Measurements from ENCODE around the gene TTC16. TPM values are rescaled to one million over a fixed set of nuclear protein-coding genes. Genes with fewer than 3 reads are reported as not detected.
"Not testable (repeated sequence)": the region's sequence is repeated elsewhere in the genome, so short reads cannot be mapped to it uniquely, and the experiment has no call there.

TTC16 gene
- total RNA-seq, 4 donors from 2014 or later = not detected

DNA sequence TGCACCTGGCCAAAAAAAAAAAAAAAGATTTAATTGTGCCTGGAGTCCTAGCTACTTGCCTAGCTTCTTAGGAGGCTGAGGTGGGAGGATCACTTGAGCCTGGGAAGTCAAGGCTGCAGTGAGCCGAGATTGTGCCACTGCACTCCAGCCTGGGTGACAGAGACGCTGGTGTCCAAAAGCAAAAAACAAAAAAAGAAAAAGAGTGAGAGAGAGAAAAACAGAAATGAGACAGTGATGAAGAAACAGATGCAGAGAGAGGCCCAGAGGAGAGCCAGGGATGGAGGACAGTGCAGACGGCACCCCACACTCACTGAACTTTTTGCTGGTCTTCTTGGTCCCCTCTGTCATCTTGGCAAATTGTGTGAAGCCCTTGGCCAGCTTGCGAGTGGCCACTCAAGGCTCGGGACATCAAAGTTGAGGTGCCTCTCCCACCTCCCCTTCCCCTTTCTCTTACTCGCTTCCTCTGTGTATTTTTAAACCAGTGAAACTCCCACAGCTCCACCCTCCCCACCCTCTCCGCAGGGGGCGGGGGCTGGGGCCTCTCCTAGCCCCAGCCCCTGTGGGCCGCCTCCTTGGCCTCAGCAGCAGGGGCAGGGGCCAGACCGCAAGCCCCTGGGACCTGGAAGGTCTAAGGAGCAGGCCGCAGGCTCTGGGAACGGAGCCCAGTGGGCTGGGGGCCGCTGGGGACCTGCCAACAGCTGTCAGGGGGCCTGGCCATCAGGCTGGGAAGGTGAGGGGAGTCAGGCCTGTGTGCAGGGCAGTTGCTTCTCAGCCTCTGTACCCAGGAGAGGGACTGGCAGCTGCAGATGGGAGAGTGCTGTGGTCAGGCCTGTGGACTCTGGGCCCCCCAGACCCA lies 62.6 kb downstream of the TTC16 start, which contains the start of gene SH2D3C:
TSS of gene SH2D3C (minus strand) at position 387 of the 856 bp plus-strand sequence. CDS start at position 348, 39 bp downstream.
- peak within 1 kb of the TSS in 3 of 4 donors; percentile 43 to 73 (median 45) for H3K27ac ChIP-seq
- WGBS, 2 donors (ENCODE audit: low coverage in 1 of 2) = 68 to 83% methylated on average over 1 to 6 of the region's 13 CpGs
- no peaks in the 10 kb centered on the region for H3K9me3 ChIP-seq
- peaks cover 0 to 12% (median 6%) of the 10 kb centered on the region in 3 donors for H3K4me1 ChIP-seq
- ATAC-seq = no peak
- H3K36me3 ChIP-seq = no peaks in the 10 kb centered on the region
- TF ChIP-seq, protein P1, sequence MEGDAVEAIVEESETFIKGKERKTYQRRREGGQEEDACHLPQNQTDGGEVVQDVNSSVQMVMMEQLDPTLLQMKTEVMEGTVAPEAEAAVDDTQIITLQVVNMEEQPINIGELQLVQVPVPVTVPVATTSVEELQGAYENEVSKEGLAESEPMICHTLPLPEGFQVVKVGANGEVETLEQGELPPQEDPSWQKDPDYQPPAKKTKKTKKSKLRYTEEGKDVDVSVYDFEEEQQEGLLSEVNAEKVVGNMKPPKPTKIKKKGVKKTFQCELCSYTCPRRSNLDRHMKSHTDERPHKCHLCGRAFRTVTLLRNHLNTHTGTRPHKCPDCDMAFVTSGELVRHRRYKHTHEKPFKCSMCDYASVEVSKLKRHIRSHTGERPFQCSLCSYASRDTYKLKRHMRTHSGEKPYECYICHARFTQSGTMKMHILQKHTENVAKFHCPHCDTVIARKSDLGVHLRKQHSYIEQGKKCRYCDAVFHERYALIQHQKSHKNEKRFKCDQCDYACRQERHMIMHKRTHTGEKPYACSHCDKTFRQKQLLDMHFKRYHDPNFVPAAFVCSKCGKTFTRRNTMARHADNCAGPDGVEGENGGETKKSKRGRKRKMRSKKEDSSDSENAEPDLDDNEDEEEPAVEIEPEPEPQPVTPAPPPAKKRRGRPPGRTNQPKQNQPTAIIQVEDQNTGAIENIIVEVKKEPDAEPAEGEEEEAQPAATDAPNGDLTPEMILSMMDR (IDR thresholded peaks at IDR 0.05) = no peak
- TF ChIP-seq POLR2A (IDR thresholded peaks at IDR 0.05) = no peak
- TF ChIP-seq EP300 (IDR thresholded peaks at IDR 0.05) = no peak
- TF ChIP-seq POLR2AphosphoS5 (IDR thresholded peaks at IDR 0.05) = no peak
- H3K27me3 ChIP-seq = no peaks in the 10 kb centered on the region
- peak within 1 kb of the TSS in 1 of 2 donors; percentile 23 for H3K4me3 ChIP-seq

DNA sequence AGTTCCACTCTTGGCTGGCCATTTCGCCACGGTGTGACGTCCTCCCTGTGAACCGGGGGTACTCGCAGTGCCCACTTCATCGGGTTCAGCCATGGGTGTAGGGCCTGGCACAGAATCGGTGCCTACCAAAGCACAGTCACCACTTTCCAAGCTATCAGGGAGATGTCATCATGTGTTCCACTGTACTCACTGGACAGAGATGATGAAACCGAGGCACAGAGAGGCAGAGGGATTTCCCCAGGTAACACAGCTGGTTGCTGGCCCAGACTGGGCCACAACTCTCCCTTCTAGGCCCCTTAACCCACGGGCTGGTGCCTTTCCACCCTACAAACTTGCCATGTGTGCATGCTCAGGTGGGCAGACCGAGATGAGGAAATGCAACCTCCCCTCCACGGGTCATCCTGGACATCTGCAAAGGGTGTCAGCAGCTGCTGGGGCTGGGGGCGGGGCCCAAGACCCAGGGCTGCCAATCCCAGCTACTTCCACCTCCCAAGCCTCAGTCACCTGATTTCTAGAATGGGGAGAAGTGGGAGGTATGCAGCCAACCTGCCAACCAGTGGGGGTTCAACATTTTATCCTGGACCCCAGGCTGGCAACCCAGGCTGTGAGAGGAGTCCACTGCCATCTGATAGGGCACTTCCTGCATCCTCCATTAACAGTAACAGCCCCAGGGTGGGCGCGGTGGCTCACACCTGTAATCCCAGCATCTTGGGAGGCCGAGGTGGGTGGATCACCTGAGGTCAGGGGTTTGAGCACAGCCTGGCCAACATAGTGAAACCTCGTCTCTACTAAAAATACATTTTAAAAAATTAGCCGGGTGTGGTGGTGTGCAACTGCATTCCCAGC lies 63.5 kb downstream of the TTC16 start:
- TF ChIP-seq POLR2AphosphoS5 (IDR thresholded peaks at IDR 0.05) (no peak), EP300 (IDR thresholded peaks at IDR 0.05) (no peak), POLR2A (IDR thresholded peaks at IDR 0.05) (no peak)
- TF ChIP-seq, protein P1 (IDR thresholded peaks at IDR 0.05) = no peak
- Histone ChIP-seq H3K27ac (peak overlapping the region in 3 of 4 donors; percentile 43 to 73 (median 45)), H3K4me3 (no peak overlapping the region), H3K9me3 (no peaks in the 10 kb centered on the region), H3K4me1 (peaks cover 0 to 20% (median 11%) of the 10 kb centered on the region in 3 donors), H3K27me3 (no peaks in the 10 kb centered on the region), H3K36me3 (no peaks in the 10 kb centered on the region)
- WGBS, 2 donors (ENCODE audit: low coverage in 1 of 2) = 40 to 100% methylated on average over 1 to 3 of the region's 17 CpGs
- peak; percentile 39 for ATAC-seq

DNA sequence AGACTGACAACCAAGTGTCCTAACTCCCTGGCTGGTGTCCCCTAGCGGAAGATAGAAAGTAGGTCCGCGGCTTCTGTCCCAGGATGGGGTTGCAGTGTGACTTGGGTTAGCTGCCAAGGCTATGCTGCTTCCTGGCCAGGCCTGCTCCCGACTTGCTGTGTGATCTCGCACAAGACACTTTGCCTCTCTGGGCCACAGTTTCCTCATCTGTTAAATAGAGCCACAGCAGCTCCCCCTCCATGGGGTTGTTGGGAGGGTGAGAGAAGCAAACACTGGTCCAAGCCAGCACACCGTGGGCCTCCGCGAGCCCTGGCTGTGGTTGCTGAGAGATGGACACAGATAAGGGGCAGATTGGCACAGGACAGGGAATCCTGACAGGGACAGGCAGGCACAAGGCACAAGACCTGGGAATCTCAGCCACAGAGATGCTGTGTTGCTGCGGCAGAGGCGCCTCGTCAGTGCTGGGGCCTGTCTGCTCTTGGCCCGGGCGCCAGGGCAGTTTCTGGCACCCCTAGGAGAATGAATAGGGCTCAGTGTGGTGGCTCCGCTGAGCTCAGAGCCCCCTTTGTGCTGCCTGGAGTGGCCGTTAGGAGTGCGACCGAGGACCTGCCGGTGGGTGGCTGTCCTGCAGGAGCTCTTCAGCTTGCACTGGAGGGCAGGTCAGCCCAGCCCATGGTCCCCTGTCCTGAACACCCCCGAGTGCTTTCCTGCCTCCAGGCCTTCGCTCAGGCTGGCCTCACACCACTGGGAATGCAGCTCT lies 64.4 kb downstream of the TTC16 start:
- H3K27ac ChIP-seq = peak overlapping the region in 3 of 4 donors; percentile 0 to 24 (median 17)
- 60% methylated on average over 7 of the region's 20 CpGs; no CpG with 5 or more reads in 1 of the 2 donors for WGBS, 2 donors (ENCODE audit: low coverage in 1 of 2)
- H3K4me3 ChIP-seq = no peak overlapping the region
- ATAC-seq = no peak
- no peaks in the 10 kb centered on the region for H3K36me3 ChIP-seq
- H3K27me3 ChIP-seq = no peaks in the 10 kb centered on the region
- H3K9me3 ChIP-seq = no peaks in the 10 kb centered on the region
- TF ChIP-seq POLR2A (IDR thresholded peaks at IDR 0.05) (no peak), POLR2AphosphoS5 (IDR thresholded peaks at IDR 0.05) (no peak), EP300 (IDR thresholded peaks at IDR 0.05) (no peak)
- H3K4me1 ChIP-seq = peaks cover 0 to 26% (median 16%) of the 10 kb centered on the region in 3 donors

DNA sequence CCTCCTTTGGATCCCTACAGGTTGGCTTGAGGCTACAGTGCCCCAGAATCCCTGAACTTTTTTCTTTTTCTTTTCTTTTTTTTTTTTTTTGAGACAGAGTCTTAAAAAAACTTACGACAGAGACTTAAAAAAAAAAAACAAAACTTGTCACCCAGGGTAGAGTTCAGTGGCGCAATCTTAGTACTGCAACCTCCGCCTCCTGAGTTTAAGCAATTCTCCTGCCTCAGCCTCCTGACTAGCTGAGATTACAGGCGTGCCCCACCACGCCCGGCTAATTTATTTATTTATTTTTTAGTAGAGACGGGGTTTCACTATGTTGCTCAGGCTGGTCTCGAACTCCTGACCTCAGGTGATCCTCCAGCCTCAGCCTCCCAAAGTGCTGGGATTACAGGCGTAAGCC lies 65.0 kb downstream of the TTC16 start:
- not testable (repeated sequence) for H3K27ac ChIP-seq
- peaks cover 0 to 26% (median 16%) of the 10 kb centered on the region in 3 donors for H3K4me1 ChIP-seq

More for the DNA sequence above, 65.0 kb downstream of the TTC16 start:
- not testable (repeated sequence) for ATAC-seq, H3K27me3 ChIP-seq, H3K36me3 ChIP-seq, H3K4me3 ChIP-seq, H3K9me3 ChIP-seq
- WGBS, 2 donors (ENCODE audit: low coverage in 1 of 2) = 80% methylated on average over 2 of the region's 9 CpGs; no CpG with 5 or more reads in 1 of the 2 donors

Other genes with a start within 250 kb of the TTC16 start
- 10 to 100 TPM; 25.7 to 47.0 (median 33.1) TPM for gene STXBP1, start 103.8 kb upstream of the TTC16 start, total RNA-seq
- gene CFAP157, start 9.1 kb upstream of the TTC16 start, total RNA-seq = under 1 TPM in 1 of 4 donors, not detected in 3; 0.31 TPM
- gene PTRH1, start 416 bp upstream of the TTC16 start, total RNA-seq = 10 to 100 TPM in 3 of 4 donors, 1 to 10 TPM in 1; 8.7 to 19.3 (median 16.8) TPM
- 1 to 10 TPM; 5.9 to 8.9 (median 7.6) TPM for gene TOR2A, start 19.2 kb downstream of the TTC16 start, total RNA-seq
- gene SH2D3C, start 62.6 kb downstream of the TTC16 start, total RNA-seq = 10 to 100 TPM in 1 of 4 donors, 1 to 10 TPM in 3; 6.1 to 12.1 (median 8.5) TPM
- gene CDK9, start 70.0 kb downstream of the TTC16 start, total RNA-seq = 10 to 100 TPM; 81.8 to 92.8 (median 86.5) TPM
- 10 to 100 TPM; 42.5 to 91.4 (median 63.2) TPM for gene FPGS, start 86.8 kb downstream of the TTC16 start, total RNA-seq
- gene ENG, start 138.6 kb downstream of the TTC16 start, total RNA-seq = 10 to 100 TPM; 21.3 to 76.5 (median 48.0) TPM
- gene AK1, start 161.6 kb downstream of the TTC16 start, total RNA-seq = 10 to 100 TPM; 46.7 to 73.9 (median 49.7) TPM
- gene ST6GALNAC6, start 183.5 kb downstream of the TTC16 start, total RNA-seq = 100 to 1,000 TPM; 112 to 146 (median 132) TPM
- gene ST6GALNAC4, start 201.0 kb downstream of the TTC16 start, total RNA-seq = 10 to 100 TPM; 25.2 to 49.7 (median 31.7) TPM
- gene PIP5KL1, start 214.7 kb downstream of the TTC16 start, total RNA-seq = 1 to 10 TPM in 2 of 4 donors, under 1 TPM in 1, not detected in 1; 0.66 to 3.4 (median 3.1) TPM
- gene DPM2, start 221.8 kb downstream of the TTC16 start, total RNA-seq = 10 to 100 TPM in 2 of 4 donors, 1 to 10 TPM in 2; 8.9 to 15.0 (median 11.2) TPM

Measured in gastroesophageal sphincter (tissue), 4 donors.